Peyer's patch (tissue), 4 donors: ENCODE measurements around the gene OR1A2. TPM values are rescaled to one million over a fixed set of nuclear protein-coding genes. Genes with fewer than 3 reads are reported as not detected.
"Not testable (repeated sequence)": the region's sequence is repeated elsewhere in the genome, so short reads cannot be mapped to it uniquely, and the experiment has no call there.

Source experiments
- DNase-seq, 3 donors: peaks; one replicate each; pipeline ENCODE4 v3.0.0-alpha.2; 2017 to 2019
- H3K27ac ChIP-seq, 4 donors: fragments of 200-600 bp; sonication (generic); one replicate each; pipeline ENCODE4 v1.5.1; 2016 to 2019
- H3K27me3 ChIP-seq, 2 donors: fragments of 200-600 bp; sonication (generic); one replicate each; pipeline ENCODE4 v1.5.1; 2019
- H3K36me3 ChIP-seq, 3 donors: fragments of 200-600 bp; sonication (generic); one replicate each; pipeline ENCODE4 v1.5.1; 2016 to 2019
- H3K4me1 ChIP-seq, 4 donors: fragments of 200-600 bp; sonication (generic); one replicate each; pipeline ENCODE4 v1.5.1; 2016 to 2019
- H3K4me3 ChIP-seq, 4 donors: fragments of 200-600 bp; sonication (generic); 1 replicate in 3 of 4; 2 replicates in 1 of 4; pipeline ENCODE4 v1.5.1; 2016 to 2019; ENCODE audit warnings: mild to moderate bottlenecking in 1 of 4
- H3K9me3 ChIP-seq, 4 donors: fragments of 200-600 bp; sonication (generic); one replicate each; pipeline ENCODE4 v1.5.1; 2016 to 2019; ENCODE audit warnings: mild to moderate bottlenecking in 1 of 4
- CTCF ChIP-seq, 6 experiments: fragments of 450-650 bp in 4 of 6; fragments of 200-600 bp in 2 of 6; sonication (generic) in 1 of 6; IDR thresholded peaks; one replicate each; pipeline ENCODE4 v1.5.1; 2017 to 2019; ENCODE audit warnings: antibody characterized with exemption in 6 of 6, mild to moderate bottlenecking in 3 of 6, moderate library complexity in 1 of 6
- POLR2A ChIP-seq, 2 donors: fragments of 450-650 bp; IDR thresholded peaks; one replicate each; pipeline ENCODE4 v1.5.1; 2017; ENCODE audit warnings: antibody characterized with exemption in 2 of 2, mild to moderate bottlenecking in 2 of 2, moderate library complexity in 2 of 2
- total RNA-seq, 4 donors: library from RNA; depleted of rRNA; stranded (reverse); fragments of >200 nt; gene quantifications; one replicate each; pipeline ENCODE4 v1.1.0, GENCODE V29; 2016

Gene OR1A2
- total RNA-seq, 4 donors from 2014 or later, result not detected

- H3K9me3 ChIP-seq, result peaks cover 0 to 3% (median 0%) of the 10 kb centered on the region in 4 donors
- no peak for TF ChIP-seq CTCF (IDR thresholded peaks at IDR 0.05)
- no peak for TF ChIP-seq POLR2A (IDR thresholded peaks at IDR 0.05)
- H3K4me1 ChIP-seq, result no peaks in the 10 kb centered on the region
- H3K36me3 ChIP-seq, result no peaks in the 10 kb centered on the region
- no peak overlapping the region for H3K4me3 ChIP-seq
- H3K27ac ChIP-seq, result no peak overlapping the region
- H3K27me3 ChIP-seq, result no peaks in the 10 kb centered on the region
- no peak for DNase-seq
Measured at GRCh38 chr17:3208484-3208883, 11.2 kb downstream of the OR1A2 start.

GRCh38 chr17:3213001-3213400 lies 15.7 kb downstream of the OR1A2 start:
- no peak for DNase-seq
- no peak for TF ChIP-seq POLR2A (IDR thresholded peaks at IDR 0.05)
- no peak for TF ChIP-seq CTCF (IDR thresholded peaks at IDR 0.05)
- Histone ChIP-seq H3K27me3 (no peaks in the 10 kb centered on the region), H3K4me1 (no peaks in the 10 kb centered on the region), H3K36me3 (no peaks in the 10 kb centered on the region), H3K4me3 (no peak overlapping the region), H3K9me3 (no peaks in the 10 kb centered on the region), H3K27ac (no peak overlapping the region)

- H3K27ac ChIP-seq, result no peak overlapping the region
- TF ChIP-seq POLR2A (IDR thresholded peaks at IDR 0.05) (no peak), CTCF (IDR thresholded peaks at IDR 0.05) (no peak)
- no peak overlapping the region for H3K4me3 ChIP-seq
- no peaks in the 10 kb centered on the region for H3K36me3 ChIP-seq
- no peak for DNase-seq
- no peaks in the 10 kb centered on the region for H3K9me3 ChIP-seq
- H3K27me3 ChIP-seq, result no peaks in the 10 kb centered on the region
- H3K4me1 ChIP-seq, result no peaks in the 10 kb centered on the region
Measured at GRCh38 chr17:3213587-3213986, 16.3 kb downstream of the OR1A2 start.

- not testable (repeated sequence) for H3K27me3 ChIP-seq, DNase-seq, H3K4me3 ChIP-seq, H3K9me3 ChIP-seq, H3K4me1 ChIP-seq, H3K36me3 ChIP-seq, H3K27ac ChIP-seq
Measured at GRCh38 chr17:3219978-3220377, 22.7 kb downstream of the OR1A2 start.

GRCh38 chr17:3221850-3222249 lies 24.5 kb downstream of the OR1A2 start:
- Histone ChIP-seq H3K27ac (no peak overlapping the region), H3K27me3 (no peaks in the 10 kb centered on the region), H3K4me3 (no peak overlapping the region), H3K9me3 (no peaks in the 10 kb centered on the region), H3K4me1 (no peaks in the 10 kb centered on the region), H3K36me3 (no peaks in the 10 kb centered on the region)
- TF ChIP-seq CTCF (IDR thresholded peaks at IDR 0.05), result no peak
- no peak for TF ChIP-seq POLR2A (IDR thresholded peaks at IDR 0.05)
- DNase-seq, result no peak

GRCh38 chr17:3222505-3222904 lies 25.2 kb downstream of the OR1A2 start:
- TF ChIP-seq CTCF (IDR thresholded peaks at IDR 0.05), result no peak
- no peak for TF ChIP-seq POLR2A (IDR thresholded peaks at IDR 0.05)
- no peak overlapping the region for H3K4me3 ChIP-seq
- H3K27me3 ChIP-seq, result no peaks in the 10 kb centered on the region
- no peak overlapping the region for H3K27ac ChIP-seq
- DNase-seq, result no peak
- no peaks in the 10 kb centered on the region for H3K36me3 ChIP-seq
- no peaks in the 10 kb centered on the region for H3K4me1 ChIP-seq
- no peaks in the 10 kb centered on the region for H3K9me3 ChIP-seq

GRCh38 chr17:3224721-3225352 lies 27.5 kb downstream of the OR1A2 start:
- not testable (repeated sequence) for DNase-seq, H3K9me3 ChIP-seq, H3K36me3 ChIP-seq, H3K4me3 ChIP-seq, H3K27me3 ChIP-seq, H3K27ac ChIP-seq, H3K4me1 ChIP-seq

GRCh38 chr17:3232300-3232699 lies 35.0 kb downstream of the OR1A2 start:
- H3K4me1 ChIP-seq, H3K27ac ChIP-seq, H3K4me3 ChIP-seq, H3K36me3 ChIP-seq, DNase-seq, H3K9me3 ChIP-seq, H3K27me3 ChIP-seq: not testable (repeated sequence)

GRCh38 chr17:3238685-3239084 lies 41.4 kb downstream of the OR1A2 start:
- not testable (repeated sequence) for H3K27ac ChIP-seq, H3K36me3 ChIP-seq, H3K9me3 ChIP-seq, H3K4me1 ChIP-seq, H3K27me3 ChIP-seq, H3K4me3 ChIP-seq
- peak in 2 of 3 donors; percentile 26 to 47 for DNase-seq

- not testable (repeated sequence) for H3K27ac ChIP-seq, DNase-seq, H3K36me3 ChIP-seq, H3K9me3 ChIP-seq, H3K4me1 ChIP-seq, H3K27me3 ChIP-seq, H3K4me3 ChIP-seq
Measured at GRCh38 chr17:3241044-3241443, 43.7 kb downstream of the OR1A2 start.
